Smooth muscle cell of the coronary artery (primary cell): ENCODE data around the gene GRWD1. TPM values are rescaled to one million over a fixed set of nuclear protein-coding genes. Genes with fewer than 3 reads are reported as not detected.

Source experiments
- total RNA-seq: library from RNA; depleted of rRNA; stranded (reverse); fragments of >200 nt; gene quantifications from 2 replicates; pipeline ENCODE4 v1.2.3, GENCODE V29; 2014; ENCODE audit warnings: low replicate concordance

GRWD1 gene
- 17.8 and 22.5 TPM in 2 replicates for total RNA-seq

DNA sequence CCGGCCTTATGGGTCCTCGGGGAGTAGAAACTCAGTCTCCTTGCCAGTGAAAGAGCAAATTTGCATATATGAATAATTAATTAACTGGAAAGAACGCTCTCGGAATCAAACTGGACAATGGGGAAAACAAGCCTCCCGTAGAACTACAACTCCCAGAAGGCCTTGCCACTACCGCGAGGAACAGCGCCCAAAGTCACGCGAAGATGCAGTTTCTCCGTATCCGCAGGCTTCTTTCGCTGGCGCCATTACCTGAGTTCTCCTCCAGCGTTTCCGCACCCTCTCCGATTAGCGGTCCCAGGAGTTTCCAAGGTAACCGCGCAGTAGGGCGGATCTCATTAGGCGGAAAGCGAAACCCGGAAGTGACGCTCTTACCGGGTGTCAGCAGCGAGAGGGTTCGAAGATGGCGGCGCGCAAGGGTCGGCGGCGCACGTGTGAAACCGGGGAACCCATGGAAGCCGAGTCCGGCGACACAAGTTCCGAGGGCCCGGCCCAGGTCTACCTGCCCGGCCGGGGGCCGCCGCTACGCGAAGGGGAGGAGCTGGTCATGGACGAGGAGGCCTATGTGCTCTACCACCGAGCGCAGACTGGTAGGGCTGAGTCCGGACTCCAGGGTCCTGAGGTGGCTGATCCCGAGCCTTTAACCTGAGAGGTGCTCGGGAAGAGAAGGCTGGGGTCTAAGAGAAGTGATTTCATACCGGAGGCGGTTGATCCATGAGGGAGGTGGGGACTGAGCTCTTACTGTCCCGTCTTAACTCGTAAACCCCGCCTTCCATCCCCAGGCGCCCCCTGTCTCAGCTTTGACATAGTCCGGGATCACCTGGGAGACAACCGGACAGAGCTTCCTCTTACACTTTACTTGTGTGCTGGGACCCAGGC, at the start of gene GRWD1:
TSS of gene GRWD1 (plus strand) at position 378 of the 876 bp plus-strand sequence. CDS start at position 401, 23 bp downstream.

DNA sequence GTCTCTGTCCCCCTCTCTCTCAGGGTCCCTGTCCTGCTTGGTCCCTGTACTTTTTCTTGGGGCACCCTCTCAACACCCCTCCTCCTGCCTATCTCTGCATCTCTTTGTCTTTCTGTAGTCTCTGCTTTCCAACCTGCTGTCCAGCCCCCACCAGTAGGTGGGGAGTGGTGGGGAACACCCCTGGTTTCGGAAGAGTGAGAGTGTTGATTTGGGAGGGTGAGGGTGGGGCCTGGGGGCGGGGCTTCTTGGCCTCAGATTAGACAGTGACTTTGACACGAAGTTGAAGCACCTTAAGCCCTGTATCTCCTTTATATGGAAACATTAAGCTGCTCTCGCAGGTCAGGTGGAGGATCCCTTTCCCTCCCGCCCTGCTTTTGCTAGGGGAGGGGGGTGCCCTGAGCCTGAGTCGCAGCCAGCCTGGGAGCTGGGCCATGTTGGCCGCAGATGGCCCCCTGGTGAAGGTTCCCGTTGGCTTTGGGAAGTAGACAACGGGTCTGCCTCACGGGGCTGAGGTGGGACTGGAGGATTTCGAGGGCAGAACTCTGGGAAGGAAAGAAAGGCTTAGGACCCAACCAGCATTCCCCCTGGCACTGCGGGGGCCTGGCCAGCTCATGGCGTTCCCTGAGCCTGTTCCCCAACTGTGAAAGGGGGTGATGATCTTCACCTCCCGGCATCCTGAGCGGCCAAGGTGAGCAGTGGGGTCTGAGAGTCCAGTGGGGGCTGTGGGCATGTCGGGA, 9.6 kb downstream of the GRWD1 start, which contains the start of gene KCNJ14:
TSS of gene KCNJ14 (plus strand) at position 404 of the 737 bp plus-strand sequence. CDS start 6,151 bp downstream, outside the sequence.

DNA sequence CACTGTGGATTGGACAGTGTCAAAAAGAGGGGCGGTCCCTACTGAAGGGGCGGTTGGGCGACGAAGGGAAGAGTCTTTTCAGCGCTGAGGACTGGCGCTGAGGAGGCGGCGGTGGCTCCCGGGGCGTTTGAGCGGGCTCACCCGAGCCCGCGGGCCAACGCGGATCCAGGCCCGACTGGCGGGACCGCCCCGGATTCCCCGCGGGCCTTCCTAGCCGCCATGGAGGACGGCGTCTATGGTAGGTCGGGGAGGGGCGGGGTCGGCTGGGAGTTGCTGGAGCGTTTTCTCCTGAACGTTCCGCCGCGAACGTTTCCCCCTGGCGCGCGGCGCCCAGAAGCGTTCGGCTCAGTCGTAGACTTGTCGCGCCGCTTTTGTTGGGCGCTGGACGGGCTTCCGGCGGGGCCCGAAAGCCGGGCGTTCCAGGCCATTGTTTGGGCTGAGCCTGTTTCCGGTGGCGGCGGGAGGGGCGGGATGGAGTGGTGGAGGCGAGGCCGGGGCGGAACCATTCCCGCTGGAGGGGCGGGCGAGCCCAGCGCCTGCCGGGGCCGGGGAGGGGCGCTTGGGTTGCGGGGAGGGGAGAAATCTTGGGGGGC, 23.6 kb downstream of the GRWD1 start, which contains the start of gene CYTH2:
TSS of gene CYTH2 (plus strand) at position 81 of the 593 bp plus-strand sequence. CDS start at position 220, 139 bp downstream.

Other genes with a start within 250 kb of the GRWD1 start
- gene CARD8, start 190.1 kb upstream of the GRWD1 start, total RNA-seq, result 11.0 and 12.7 TPM in 2 replicates
- gene ZNF114, start 175.9 kb upstream of the GRWD1 start, total RNA-seq, result 0.23 and 0.53 TPM in 2 replicates
- 149 and 421 TPM in 2 replicates for gene EMP3, start 120.4 kb upstream of the GRWD1 start, total RNA-seq
- 2.6 and 2.8 TPM in 2 replicates for gene TMEM143, start 82.0 kb upstream of the GRWD1 start, total RNA-seq
- not detected in 2 replicates for gene SYNGR4, start 81.6 kb upstream of the GRWD1 start, total RNA-seq
- 44.6 and 58.3 TPM in 2 replicates for gene KDELR1, start 54.4 kb upstream of the GRWD1 start, total RNA-seq
- gene GRIN2D, start 52.3 kb upstream of the GRWD1 start, total RNA-seq, result 0.23 TPM in 2 replicates
- gene KCNJ14, start 9.6 kb downstream of the GRWD1 start, total RNA-seq, result 0.23 and 0.59 TPM in 2 replicates
- gene CYTH2, start 23.4 kb downstream of the GRWD1 start, total RNA-seq, result 25.4 and 51.5 TPM in 2 replicates
- under 0.01 and 0.08 TPM in 2 replicates for gene LMTK3, start 65.9 kb downstream of the GRWD1 start, total RNA-seq
- gene SULT2B1, start 106.2 kb downstream of the GRWD1 start, total RNA-seq, result 0.12 and 0.23 TPM in 2 replicates
- not detected in 2 replicates for gene SPACA4, start 160.8 kb downstream of the GRWD1 start, total RNA-seq
- gene FAM83E, start 169.1 kb downstream of the GRWD1 start, total RNA-seq, result 0.38 TPM in 1 of 2 replicates, not detected in the other
- gene RPL18, start 173.2 kb downstream of the GRWD1 start, total RNA-seq, result 1,963 and 2,996 TPM in 2 replicates
- 3.3 and 4.4 TPM in 2 replicates for gene SPHK2, start 173.5 kb downstream of the GRWD1 start, total RNA-seq
- 2.8 and 8.1 TPM in 2 replicates for gene DBP, start 191.4 kb downstream of the GRWD1 start, total RNA-seq
- 1.1 and 4.0 TPM in 2 replicates for gene CA11, start 200.2 kb downstream of the GRWD1 start, total RNA-seq
- gene NTN5, start 227.0 kb downstream of the GRWD1 start, total RNA-seq, result under 0.01 and 0.08 TPM in 2 replicates
- gene FUT2, start 250.0 kb downstream of the GRWD1 start, total RNA-seq, result not detected in 2 replicates